Measurements from ENCODE around the gene LPGAT1. TPM values are rescaled to one million over a fixed set of nuclear protein-coding genes. Genes with fewer than 3 reads are reported as not detected.

LPGAT1 gene
- total and polyA plus RNA-seq, 8 donors = 8.2 to 49.7 (median 24.7) TPM

- intact Hi-C loops (cut with DNase I) = loop anchor here in 1 of 3 donors (10.0 kb wide), 1 partner anchor 117 kb away; no protein-coding TSS in a partner anchor
- 85% methylated on average over 6 of the region's 6 CpGs for WGBS, 2 donors
- FAIRE-seq = no peak
These were observed 122.6 kb downstream of the LPGAT1 start for GRCh38 chr1:211708006-211708405.

GRCh38 chr1:211705467-211706091, 125.0 kb downstream of the LPGAT1 start:
- H3K4me3 ChIP-seq = no peak overlapping the region
- ATAC-seq = no peak
- WGBS, 2 donors = 78 to 88% methylated on average over 6 of the region's 6 CpGs
- H3K9me3 ChIP-seq = no peaks in the 10 kb centered on the region
- intact Hi-C loops (cut with DNase I) = loop anchor here in 1 of 3 donors (10.0 kb wide), 1 partner anchor 119 kb away; no protein-coding TSS in a partner anchor
- DNase-seq = no peak
- TF ChIP-seq CTCF (IDR thresholded peaks at IDR 0.05) = no peak
- H3K36me3 ChIP-seq = no peaks in the 10 kb centered on the region
- H3K27ac ChIP-seq = no peak overlapping the region
- no peak for FAIRE-seq
- H3K4me1 ChIP-seq = no peaks in the 10 kb centered on the region
- H3K27me3 ChIP-seq = no peaks in the 10 kb centered on the region

More at GRCh38 chr1:211708006-211708405, 122.6 kb downstream of the LPGAT1 start:
- Histone ChIP-seq H3K4me1 (no peaks in the 10 kb centered on the region), H3K27me3 (no peaks in the 10 kb centered on the region), H3K36me3 (no peaks in the 10 kb centered on the region), H3K4me3 (no peak overlapping the region), H3K27ac (no peak overlapping the region), H3K9me3 (no peaks in the 10 kb centered on the region)
- ATAC-seq = no peak
- TF ChIP-seq CTCF (IDR thresholded peaks at IDR 0.05) = no peak
- DNase-seq = no peak

GRCh38 chr1:211704543-211704942, 126.0 kb downstream of the LPGAT1 start:
- Histone ChIP-seq H3K9me3 (no peaks in the 10 kb centered on the region), H3K27ac (no peak overlapping the region), H3K27me3 (no peaks in the 10 kb centered on the region), H3K4me3 (no peak overlapping the region), H3K4me1 (no peaks in the 10 kb centered on the region), H3K36me3 (no peaks in the 10 kb centered on the region)
- intact Hi-C loops (cut with DNase I) = loop anchor here in 1 of 3 donors (10.0 kb wide), 1 partner anchor 120 kb away; no protein-coding TSS in a partner anchor
- WGBS, 2 donors = 94 to 98% methylated on average over 3 of the region's 3 CpGs
- no peak for TF ChIP-seq CTCF (IDR thresholded peaks at IDR 0.05)
- DNase-seq (no peak), FAIRE-seq (no peak), ATAC-seq (no peak)

- TF ChIP-seq CTCF (IDR thresholded peaks at IDR 0.05) = no peak
- DNase-seq (peak in 3 of 6 donors; percentile 46 to 57 (median 51)), FAIRE-seq (no peak), ATAC-seq (peak; percentile 74 to 90 (median 84))
- intact Hi-C loops (cut with DNase I) = loop anchor here in 1 of 3 donors (10.0 kb wide), 1 partner anchor 121 kb away; no protein-coding TSS in a partner anchor
- 45 to 49% methylated on average over 11 of the region's 11 CpGs for WGBS, 2 donors
- Histone ChIP-seq H3K4me1 (no peaks in the 10 kb centered on the region), H3K36me3 (no peaks in the 10 kb centered on the region), H3K4me3 (no peak overlapping the region), H3K9me3 (no peaks in the 10 kb centered on the region), H3K27ac (no peak overlapping the region), H3K27me3 (no peaks in the 10 kb centered on the region)
These were observed 126.6 kb downstream of the LPGAT1 start for GRCh38 chr1:211703812-211704537.
